SU-DHL-6 (cell line): ENCODE measurements around the gene ZDHHC19.
"Not testable (repeated sequence)": the region's sequence is repeated elsewhere in the genome, so short reads cannot be mapped to it uniquely, and the experiment has no call there.

Experiments
- H2AFZ ChIP-seq: fragments of 200-600 bp; sonication (generic); 2 replicates; pipeline ENCODE4 v1.6.1; 2014; ENCODE audit warnings: low read depth, mild to moderate bottlenecking, moderate library complexity, mixed read lengths, antibody characterized with exemption, low read length; ENCODE audit not compliant: severe bottlenecking
- H3F3A ChIP-seq: fragments of 200-600 bp; shearing (Covaris generic); 2 replicates; pipeline ENCODE4 v1.6.0; 2016; ENCODE audit warnings: antibody characterized with exemption, mild to moderate bottlenecking; ENCODE audit not compliant: insufficient read depth
- H3K27ac ChIP-seq: fragments of 200-600 bp; sonication (generic); 2 replicates; pipeline ENCODE4 v1.5.1; 2016; ENCODE audit warnings: low read depth, mild to moderate bottlenecking, low read length, moderate library complexity, mixed read lengths
- H3K27me3 ChIP-seq: fragments of 200-600 bp; sonication (generic), shearing (Covaris generic); 2 replicates; pipeline ENCODE4 v1.6.0; 2014; ENCODE audit warnings: mild to moderate bottlenecking, low read length
- H3K36me3 ChIP-seq: fragments of 200-600 bp; sonication (generic); 2 replicates; pipeline ENCODE4 v1.6.1; 2014; ENCODE audit warnings: mild to moderate bottlenecking, low read length, mixed read lengths
- H3K4me2 ChIP-seq: fragments of 300-600, 200-600 bp; shearing (Covaris generic), sonication (generic); 2 replicates; pipeline ENCODE4 v1.6.0; 2014; ENCODE audit warnings: low read length, low read depth, mild to moderate bottlenecking; ENCODE audit not compliant: poor library complexity, severe bottlenecking
- H3K4me3 ChIP-seq: fragments of 200-600 bp; sonication (generic); 2 replicates; pipeline ENCODE4 v1.5.1; 2014; ENCODE audit warnings: antibody characterized with exemption, low read length, mild to moderate bottlenecking, mixed read lengths; ENCODE audit not compliant: insufficient read depth, poor library complexity, severe bottlenecking
- H3K79me2 ChIP-seq: fragments of 200-600 bp; sonication (generic); 2 replicates; pipeline ENCODE4 v1.6.1; 2014; ENCODE audit warnings: mild to moderate bottlenecking, low read length, moderate library complexity; ENCODE audit not compliant: insufficient read depth
- H3K9ac ChIP-seq: fragments of 200-600 bp; sonication (generic); 2 replicates; pipeline ENCODE4 v1.7.0; 2014; ENCODE audit warnings: mild to moderate bottlenecking, low read length
- H3K9me2 ChIP-seq: fragments of 200-600 bp; sonication (generic); replicated peaks from 2 replicates; pipeline ENCODE4 v1.6.1; 2014; ENCODE audit warnings: low read length; ENCODE audit not compliant: insufficient read depth
- H3K9me3 ChIP-seq: fragments of 200-600 bp; sonication (generic); 2 replicates; pipeline ENCODE4 v1.6.1; 2014; ENCODE audit warnings: low read length, mixed read lengths; ENCODE audit not compliant: insufficient read depth
- H4K20me1 ChIP-seq: fragments of 200-600 bp; sonication (generic); 2 replicates; pipeline ENCODE4 v1.6.1; 2014; ENCODE audit warnings: low read depth, mild to moderate bottlenecking, antibody characterized with exemption, low read length, moderate library complexity, mixed read lengths
- CTCF ChIP-seq: fragments of 200-600 bp; sonication (generic); IDR thresholded peaks from one replicate; pipeline ENCODE4 v1.5.1; 2017; ENCODE audit warnings: antibody characterized with exemption, mild to moderate bottlenecking, low read length, moderate library complexity; ENCODE audit not compliant: insufficient read depth, poor library complexity, severe bottlenecking
- EZH2phosphoT487 ChIP-seq: fragments of 200-600 bp; sonication (generic), shearing (Covaris generic); conservative IDR thresholded peaks from 2 replicates; pipeline ENCODE4 v1.6.1; 2018; ENCODE audit warnings: mild to moderate bottlenecking, antibody characterized with exemption, low read length, moderate library complexity, mixed read lengths

The ZDHHC19 gene

GRCh38 chr3:196254376-196255283 lies 43.4 kb upstream of the ZDHHC19 start:
- no peaks in the 10 kb centered on the region for H3K9me2 ChIP-seq
- no peaks in the 10 kb centered on the region for H3K79me2 ChIP-seq
- no peaks in the 10 kb centered on the region for H3K36me3 ChIP-seq
- H4K20me1 ChIP-seq: no peaks in the 10 kb centered on the region
- no peak overlapping the region for H3K9ac ChIP-seq
- H3K4me2 ChIP-seq: no peak overlapping the region
- no peaks in the 10 kb centered on the region for H3F3A ChIP-seq
- no peaks in the 10 kb centered on the region for H3K27me3 ChIP-seq
- no peak overlapping the region for H3K27ac ChIP-seq
- TF ChIP-seq EZH2phosphoT487 (no peak), CTCF (no peak)
- no peaks in the 10 kb centered on the region for H3K9me3 ChIP-seq
- no peak overlapping the region for H3K4me3 ChIP-seq
- H2AFZ ChIP-seq: no peak overlapping the region

- Histone ChIP-seq H3K27ac (no peak overlapping the region), H3K36me3 (no peaks in the 10 kb centered on the region), H3K79me2 (no peaks in the 10 kb centered on the region), H3K4me3 (no peak overlapping the region), H3K9me3 (no peaks in the 10 kb centered on the region), H3K4me2 (no peak overlapping the region), H3K27me3 (no peaks in the 10 kb centered on the region), H4K20me1 (no peaks in the 10 kb centered on the region), H3K9ac (no peak overlapping the region), H3K9me2 (no peaks in the 10 kb centered on the region), H2AFZ (no peak overlapping the region), H3F3A (no peaks in the 10 kb centered on the region)
- no peak for TF ChIP-seq EZH2phosphoT487
- TF ChIP-seq CTCF: no peak
These were observed 40.7 kb upstream of the ZDHHC19 start for GRCh38 chr3:196251918-196252317.

- no peaks in the 10 kb centered on the region for H3K27me3 ChIP-seq
- H3K9me2 ChIP-seq: no peaks in the 10 kb centered on the region
- no peak overlapping the region for H3K9ac ChIP-seq
- no peaks in the 10 kb centered on the region for H4K20me1 ChIP-seq
- no peaks in the 10 kb centered on the region for H3K36me3 ChIP-seq
- no peaks in the 10 kb centered on the region for H3K79me2 ChIP-seq
- H3K9me3 ChIP-seq: no peaks in the 10 kb centered on the region
- H2AFZ ChIP-seq: no peak overlapping the region
- TF ChIP-seq CTCF: no peak
- TF ChIP-seq EZH2phosphoT487: no peak
- no peak overlapping the region for H3K27ac ChIP-seq
- H3K4me2 ChIP-seq: no peak overlapping the region
- no peak overlapping the region for H3K4me3 ChIP-seq
- no peaks in the 10 kb centered on the region for H3F3A ChIP-seq
These were observed 35.6 kb upstream of the ZDHHC19 start for GRCh38 chr3:196246612-196247308.

GRCh38 chr3:196244166-196244565 lies 33.0 kb upstream of the ZDHHC19 start:
- not testable (repeated sequence) for H2AFZ ChIP-seq, H3K27ac ChIP-seq, H3K36me3 ChIP-seq, H3K9ac ChIP-seq, H3K79me2 ChIP-seq, H3F3A ChIP-seq, H3K4me3 ChIP-seq, H3K4me2 ChIP-seq, H3K9me3 ChIP-seq, H3K27me3 ChIP-seq, H3K9me2 ChIP-seq, H4K20me1 ChIP-seq
